Activated B cell treated with CpG ODN at 0.5 μM for 24 hours (primary cell): ENCODE results near the gene ADAM21. TPM values are rescaled to one million over a fixed set of nuclear protein-coding genes. Genes with fewer than 3 reads are reported as not detected.
"Not testable (repeated sequence)": the region's sequence is repeated elsewhere in the genome, so short reads cannot be mapped to it uniquely, and the experiment has no call there.

Experiments used
- ATAC-seq: fragments of 200-7000 bp; cut with Tn5 transposase; one replicate; pipeline ENCODE4 v1.10.0; 2021; ENCODE audit warnings: low read depth, mild to moderate bottlenecking, moderate library complexity
- CTCF ChIA-PET: fragments of 350-600 bp; sonication (Branson Sonifier 250); formaldehyde crosslinking; loops from one replicate; lab custom pipeline; 2021; ENCODE audit warnings: antibody characterized with exemption; lab: Charles Lee
- POLR2A ChIA-PET: fragments of 350-600 bp; sonication (Branson Sonifier 250); formaldehyde crosslinking; loops from one replicate; lab custom pipeline; 2021; ENCODE audit warnings: antibody characterized with exemption; lab: Charles Lee
- DNase-seq: peaks from one replicate; pipeline ENCODE4 v3.0.0; 2022
- H3K27ac Mint-ChIP-seq: one replicate; pipeline ENCODE4 v1.8.0; 2020; ENCODE audit warnings: mixed read lengths
- H3K27me3 Mint-ChIP-seq: one replicate; pipeline ENCODE4 v1.8.0; 2021; ENCODE audit warnings: mixed read lengths
- H3K36me3 Mint-ChIP-seq: one replicate; pipeline ENCODE4 v1.8.0; 2021; ENCODE audit warnings: low read depth, mixed read lengths
- H3K4me1 Mint-ChIP-seq: one replicate; pipeline ENCODE4 v1.8.0; 2021; ENCODE audit warnings: mixed read lengths
- H3K4me3 Mint-ChIP-seq: one replicate; pipeline ENCODE4 v1.8.0; 2020; ENCODE audit warnings: mild to moderate bottlenecking, mixed read lengths
- H3K9me3 Mint-ChIP-seq: one replicate; pipeline ENCODE4 v1.8.0; 2020; ENCODE audit warnings: mixed read lengths
- CTCF ChIP-seq: fragments of 200-600 bp; IDR thresholded peaks from one replicate; pipeline ENCODE4 v1.8.0; 2022; ENCODE audit warnings: antibody characterized with exemption, mild to moderate bottlenecking
- intact Hi-C: fragments of 100-400 bp; cut with micrococcal nuclease; formaldehyde crosslinking; loops from one replicate; pipeline ENCODE4 v1.15.1; 2024
- total RNA-seq: library from RNA; stranded (reverse); gene quantifications from 2 replicates; pipeline ENCODE4 v1.2.3, GENCODE V29; 2022

Gene ADAM21
- total RNA-seq, 1 donor from 2014 or later: 0.11 TPM

DNA sequence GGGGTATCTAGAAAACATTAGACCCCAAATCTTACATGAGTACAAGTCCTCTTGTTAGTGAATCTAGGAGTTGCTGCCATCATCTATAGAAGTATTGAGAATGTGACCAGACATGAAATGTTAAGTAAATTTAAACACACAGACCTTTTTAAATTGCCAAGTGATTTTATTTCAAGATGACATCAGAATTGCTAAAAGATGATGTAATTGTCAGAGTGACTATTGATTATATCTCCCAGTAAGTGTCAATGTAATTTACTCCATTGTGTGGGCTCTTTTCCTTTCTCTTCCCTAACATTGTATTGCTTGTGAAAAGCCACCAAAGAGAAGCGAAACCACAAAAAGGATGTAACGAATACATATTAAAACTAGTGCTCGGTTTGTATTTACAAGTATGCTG is 16.8 kb downstream of the ADAM21 start:
- intact Hi-C loops: no loop called here
- no peak overlapping the region for H3K4me3 Mint-ChIP-seq
- CTCF ChIA-PET: no interaction called here
- H3K36me3 Mint-ChIP-seq: peaks cover 13% of the 10 kb centered on the region
- POLR2A ChIA-PET: no interaction called here
- no peak for DNase-seq
- no peak for ATAC-seq
- H3K27ac Mint-ChIP-seq: no peak overlapping the region
- no peaks in the 10 kb centered on the region for H3K4me1 Mint-ChIP-seq
- no peaks in the 10 kb centered on the region for H3K9me3 Mint-ChIP-seq
- peaks cover 6% of the 10 kb centered on the region for H3K27me3 Mint-ChIP-seq
- no peak for TF ChIP-seq CTCF

DNA sequence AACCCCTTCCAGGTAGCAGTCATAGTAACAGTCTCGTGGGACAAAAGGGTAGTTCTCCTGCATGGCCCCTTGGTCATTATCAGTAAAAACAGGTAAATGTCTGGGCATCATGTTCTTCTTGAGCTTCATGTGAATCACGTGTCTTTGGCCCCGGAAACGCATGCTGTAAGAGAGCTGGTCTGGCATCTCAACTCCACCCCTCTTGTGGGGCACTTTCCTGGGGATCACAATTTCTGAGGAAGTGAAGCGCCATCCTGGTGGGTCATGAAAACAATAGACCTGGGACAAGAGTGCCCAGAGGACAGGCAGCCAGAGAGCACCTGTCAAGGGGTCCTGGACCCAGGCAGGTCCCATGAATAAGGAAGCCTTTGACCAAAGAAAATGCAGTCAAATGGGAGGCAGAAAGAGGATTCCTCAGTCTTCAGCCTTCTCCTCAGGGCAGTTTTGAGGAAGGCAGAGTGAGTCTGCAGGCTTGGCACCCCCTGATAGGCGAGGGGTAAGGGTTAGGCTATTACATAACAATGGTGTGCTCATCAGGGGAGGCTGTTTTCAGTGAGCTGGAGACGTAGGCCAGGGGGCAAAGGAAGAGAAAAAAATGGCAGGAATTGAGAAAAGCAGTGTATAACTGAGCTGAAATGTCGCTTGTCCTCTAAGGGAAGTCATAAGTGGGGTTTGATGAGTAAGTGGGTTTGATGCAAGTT is 19.0 kb downstream of the ADAM21 start:
- POLR2A ChIA-PET, H3K9me3 Mint-ChIP-seq: not testable (repeated sequence)

GRCh38 chr14:70472253-70473159 is 20.5 kb downstream of the ADAM21 start:
- Mint-ChIP-seq H3K36me3 (peaks cover 13% of the 10 kb centered on the region), H3K27me3 (no peaks in the 10 kb centered on the region)
- CTCF ChIA-PET: no interaction called here

More for the DNA sequence above, 19.0 kb downstream of the ADAM21 start:
- H3K4me1 Mint-ChIP-seq, H3K27me3 Mint-ChIP-seq, ATAC-seq, H3K4me3 Mint-ChIP-seq, H3K27ac Mint-ChIP-seq, intact Hi-C loops, DNase-seq, CTCF ChIA-PET: not testable (repeated sequence)
- peaks cover 13% of the 10 kb centered on the region for H3K36me3 Mint-ChIP-seq

DNA sequence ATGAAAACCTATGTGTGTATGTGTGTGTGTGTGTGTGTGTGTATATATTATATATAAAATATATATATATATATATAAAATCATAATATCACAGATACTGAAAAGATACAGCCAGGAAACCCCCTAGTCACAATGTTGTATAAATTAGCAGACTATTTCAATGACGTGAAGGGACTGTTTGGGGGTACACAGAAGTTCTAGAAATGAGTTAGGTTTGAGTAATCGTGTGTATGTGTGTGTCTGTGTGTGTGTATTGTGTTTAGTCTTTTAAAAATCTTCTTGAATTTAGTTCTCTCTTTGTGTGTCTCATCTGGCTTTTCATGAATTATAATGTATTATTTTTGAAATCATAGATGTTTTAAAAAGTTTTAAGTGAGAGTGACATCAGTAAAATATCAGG is 21.9 kb downstream of the ADAM21 start:
- ChIA-PET POLR2A (no interaction called here), CTCF (no interaction called here)
- Mint-ChIP-seq H3K4me1 (no peaks in the 10 kb centered on the region), H3K4me3 (no peak overlapping the region), H3K36me3 (peaks cover 13% of the 10 kb centered on the region), H3K27me3 (no peaks in the 10 kb centered on the region), H3K9me3 (no peaks in the 10 kb centered on the region), H3K27ac (no peak overlapping the region)
- intact Hi-C loops: no loop called here
- TF ChIP-seq CTCF: no peak
- no peak for DNase-seq
- no peak for ATAC-seq

More at GRCh38 chr14:70472253-70473159, 20.5 kb downstream of the ADAM21 start:
- no peaks in the 10 kb centered on the region for H3K4me1 Mint-ChIP-seq
- H3K27ac Mint-ChIP-seq: no peak overlapping the region
- H3K4me3 Mint-ChIP-seq: no peak overlapping the region
- no peaks in the 10 kb centered on the region for H3K9me3 Mint-ChIP-seq
- no peak for DNase-seq
- no peak for ATAC-seq
- TF ChIP-seq CTCF: no peak
- intact Hi-C loops: no loop called here
- POLR2A ChIA-PET: no interaction called here

DNA sequence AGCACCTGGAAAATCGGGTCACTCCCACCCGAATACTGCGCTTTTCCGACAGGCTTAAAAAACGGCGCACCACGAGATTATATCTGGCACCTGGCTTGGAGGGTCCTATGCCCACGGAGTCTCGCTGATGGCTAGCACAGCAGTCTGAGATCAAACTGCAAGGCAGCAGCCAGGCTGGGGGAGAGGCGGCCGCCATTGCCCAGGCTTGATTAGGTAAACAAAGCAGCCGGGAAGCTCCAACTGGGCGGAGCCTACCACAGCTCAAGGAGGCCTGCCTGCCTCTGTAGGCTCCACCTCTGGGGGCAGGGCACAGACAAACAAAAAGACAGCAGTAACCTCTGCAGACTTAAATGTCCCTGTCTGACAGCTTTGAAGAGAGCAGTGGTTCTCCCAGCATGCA is 23.5 kb downstream of the ADAM21 start:
- POLR2A ChIA-PET, ATAC-seq, CTCF ChIA-PET, intact Hi-C loops, H3K27me3 Mint-ChIP-seq, H3K27ac Mint-ChIP-seq, H3K9me3 Mint-ChIP-seq, H3K4me1 Mint-ChIP-seq, DNase-seq, H3K4me3 Mint-ChIP-seq: not testable (repeated sequence)
- peaks cover 11% of the 10 kb centered on the region for H3K36me3 Mint-ChIP-seq

GRCh38 chr14:70477356-70478105 is 25.6 kb downstream of the ADAM21 start:
- not testable (repeated sequence) for H3K36me3 Mint-ChIP-seq

More at GRCh38 chr14:70477356-70478105, 25.6 kb downstream of the ADAM21 start:
- ATAC-seq, DNase-seq, CTCF ChIA-PET, H3K27me3 Mint-ChIP-seq, H3K9me3 Mint-ChIP-seq, H3K27ac Mint-ChIP-seq, POLR2A ChIA-PET, H3K4me3 Mint-ChIP-seq, intact Hi-C loops, H3K4me1 Mint-ChIP-seq: not testable (repeated sequence)
